Stimulated activated CD8-positive, alpha-beta memory T cell treated with anti-CD3 and anti-CD28 coated beads, Interleukin-7, amount 100 ng/mL, for 4 hours (primary cell): ENCODE results near the gene SAPCD2.

ENCODE experiments used
- DNase-seq, 2 donors: peaks; one replicate each; pipeline ENCODE4 v3.0.0-alpha.2; 2020; ENCODE audit warnings: low read depth in 2 of 2

Gene SAPCD2

DNA sequence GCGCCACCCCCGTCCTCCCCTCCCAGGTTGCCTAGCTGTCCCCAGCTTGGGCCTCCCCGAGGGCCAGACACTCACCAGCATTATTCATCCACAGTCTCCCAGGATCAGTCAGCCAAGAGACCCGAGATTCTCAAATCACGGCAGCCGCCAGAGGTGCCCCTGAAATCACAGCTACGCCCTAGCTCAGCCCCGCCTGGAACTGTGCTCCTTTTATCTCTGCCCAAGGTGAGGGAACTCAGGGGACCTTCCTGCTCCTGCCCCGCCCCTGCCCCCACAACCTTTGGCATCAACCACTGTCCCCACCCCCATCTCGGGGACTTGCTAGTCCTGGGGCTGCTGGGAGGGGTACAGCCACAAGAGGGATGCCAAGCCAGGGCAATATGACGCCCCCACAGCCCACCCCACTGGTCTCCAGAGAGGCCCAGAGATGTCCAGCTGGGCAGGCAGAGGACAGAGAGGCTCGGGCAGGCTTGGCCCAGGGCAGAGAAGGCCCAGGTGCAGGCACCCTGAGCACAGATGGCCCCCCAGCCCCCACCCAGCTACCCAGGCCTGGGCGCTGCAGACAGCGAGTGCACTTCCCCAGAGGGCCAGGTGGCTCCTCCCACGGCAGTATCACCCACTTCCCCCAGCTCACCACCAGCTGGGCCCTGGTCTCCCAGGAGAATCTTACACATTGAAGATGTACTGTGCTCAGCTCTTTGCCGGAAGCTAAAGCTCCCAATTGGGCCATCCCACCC, 38.3 kb downstream of the SAPCD2 start, which contains the start of gene FUT7:
TSS of gene FUT7 (minus strand) at position 185 of the 737 bp plus-strand sequence. CDS start at position 88, 97 bp downstream.
- DNase-seq = no peak

DNA sequence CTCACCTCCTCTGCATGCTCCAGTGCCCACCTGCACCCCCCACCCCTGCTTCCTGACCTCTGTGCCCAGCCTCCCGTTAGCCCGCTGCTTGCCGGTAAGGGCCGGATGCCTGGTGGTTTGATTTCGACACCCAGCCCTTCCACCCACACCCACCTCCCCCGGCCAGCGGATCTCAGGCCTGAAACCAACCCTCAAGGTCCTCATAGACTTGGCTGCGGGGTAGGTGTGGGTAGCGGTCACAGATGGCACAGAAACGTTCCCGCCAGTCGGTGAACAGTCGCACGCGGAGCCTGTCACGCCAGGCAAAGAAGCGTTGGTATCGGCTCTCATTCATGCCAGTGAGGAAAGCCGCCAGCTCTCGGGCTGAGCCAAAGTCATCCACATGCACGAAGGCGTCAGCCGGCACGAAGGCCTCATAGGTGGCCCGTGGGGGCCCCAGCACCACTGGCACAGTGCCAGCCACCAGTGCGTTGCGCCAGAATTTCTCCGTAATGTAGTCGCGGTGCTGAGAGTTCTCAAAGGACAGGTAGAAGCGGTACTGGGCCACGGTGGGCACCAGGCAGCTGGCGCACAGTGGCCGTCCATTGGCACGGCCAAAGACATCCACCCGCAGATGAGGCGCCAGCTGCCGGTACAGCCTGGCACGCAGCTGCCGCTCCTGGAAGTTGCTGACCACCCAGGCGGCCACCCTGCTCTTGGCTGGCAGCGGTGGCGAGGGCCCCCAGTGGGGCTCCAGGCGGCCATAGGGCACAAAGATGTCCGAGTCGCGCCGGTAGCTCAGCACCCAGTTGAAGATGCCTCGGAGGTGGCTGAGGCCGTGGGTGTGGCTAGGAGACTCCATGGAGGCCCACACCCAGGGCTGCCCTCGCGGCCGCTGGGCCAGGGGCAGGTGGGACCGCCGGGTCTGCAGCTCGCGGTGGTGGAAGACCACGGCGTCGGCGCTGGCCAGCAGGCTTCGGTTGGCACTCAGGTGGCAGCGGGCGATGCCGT, 39.5 kb downstream of the SAPCD2 start:
- DNase-seq = no peak

DNA sequence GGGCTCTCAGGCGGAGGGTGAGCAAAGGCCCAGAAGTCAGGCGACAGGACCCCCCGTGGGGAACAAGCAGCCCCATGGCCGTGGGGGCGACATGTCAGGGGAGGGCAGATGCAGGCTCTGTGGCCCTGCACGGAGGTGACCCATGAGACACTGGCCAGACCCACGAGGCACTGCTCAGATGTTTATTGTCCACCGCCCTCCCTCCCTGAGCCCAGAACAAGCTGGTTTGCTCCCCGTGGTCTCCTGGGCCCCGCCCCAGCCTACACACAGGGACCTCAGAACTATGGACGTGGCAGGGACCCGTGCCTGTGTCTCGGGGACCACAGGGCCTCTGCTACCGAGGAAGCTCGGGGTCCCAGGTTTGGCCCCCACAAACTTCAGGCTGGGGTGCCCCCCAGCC, 40.4 kb downstream of the SAPCD2 start:
- DNase-seq = no peak

DNA sequence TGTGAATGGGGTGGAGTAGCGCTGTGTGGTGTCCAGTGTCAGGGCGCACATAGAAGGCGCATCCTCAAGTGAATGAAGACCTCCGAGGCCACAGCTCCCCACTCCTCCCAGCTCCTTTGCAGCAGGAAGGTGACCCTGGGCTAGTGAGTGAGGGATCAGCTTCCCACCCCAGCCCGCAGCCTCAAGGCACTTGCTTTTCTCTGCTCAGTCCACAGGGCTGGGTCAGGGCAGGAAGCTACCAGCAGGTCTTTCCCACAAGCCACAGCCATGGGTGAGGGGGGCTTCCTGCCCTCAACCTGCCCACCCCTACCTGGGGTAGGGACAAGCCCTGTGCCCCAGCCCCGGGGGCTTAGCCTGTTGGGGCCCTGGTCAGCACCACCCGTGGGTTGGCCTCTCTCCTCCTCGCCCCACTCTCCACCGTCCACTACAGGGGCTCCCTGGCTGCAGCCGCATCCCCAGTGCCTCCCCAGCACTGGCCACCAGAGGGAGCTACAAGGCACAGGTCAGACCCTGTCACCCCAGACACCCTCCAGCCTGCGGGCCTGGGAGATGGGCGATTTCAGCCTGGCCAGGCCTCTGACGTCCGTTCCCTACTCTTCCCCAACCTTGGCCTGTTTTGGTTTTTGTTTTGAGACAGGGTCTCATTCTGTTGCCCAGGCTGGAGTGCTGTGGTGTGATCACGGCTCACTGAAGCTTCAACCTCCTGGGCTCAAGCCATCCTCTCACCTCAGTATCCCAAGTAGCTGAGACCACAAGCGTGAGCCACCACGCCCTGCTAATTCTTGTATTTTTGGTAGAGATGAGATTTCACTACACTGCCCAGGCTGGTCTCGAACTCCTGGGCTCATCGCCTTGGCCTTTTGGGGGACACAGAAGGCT, 41.1 kb downstream of the SAPCD2 start:
- peak in 1 of 2 donors; percentile 50 for DNase-seq

DNA sequence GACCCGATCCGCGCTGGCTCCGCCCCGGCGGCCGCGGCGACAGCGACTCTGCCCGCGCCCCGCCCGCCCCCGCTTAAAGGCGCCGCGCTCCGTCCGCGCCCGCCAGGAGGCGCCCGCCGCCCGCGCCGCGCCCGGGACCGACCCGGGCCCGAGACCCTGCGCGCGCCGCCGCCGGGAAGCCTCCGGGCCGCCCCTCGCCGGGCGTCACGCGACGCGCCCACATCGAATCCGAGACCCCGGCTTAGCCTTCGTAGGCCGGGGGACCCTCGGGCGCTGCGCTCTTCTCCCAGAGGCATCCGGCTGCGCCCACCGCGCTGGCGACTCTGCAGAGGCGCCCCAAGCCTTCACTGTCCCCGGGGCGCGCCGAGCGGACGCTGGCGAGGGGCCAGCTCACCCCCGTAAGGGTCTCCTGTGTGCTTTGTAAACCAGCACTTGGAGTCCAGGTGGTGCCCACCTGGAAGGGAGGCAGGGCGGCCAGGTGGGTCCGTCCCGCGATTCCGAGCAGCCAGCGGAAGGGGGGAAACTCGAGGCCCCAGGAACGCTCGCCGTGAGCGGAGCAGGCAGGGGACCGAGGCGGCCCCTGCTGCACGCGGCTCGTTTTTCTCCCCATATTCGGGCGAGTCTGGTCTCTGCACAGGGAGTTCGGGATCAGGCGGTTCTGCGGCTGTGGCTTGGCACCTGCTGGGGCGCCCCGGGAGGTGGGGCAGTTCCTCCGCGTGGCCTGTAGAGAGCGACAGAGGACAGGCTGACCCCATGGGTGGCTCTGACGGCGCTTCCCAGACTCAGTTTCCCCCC, 41.9 kb downstream of the SAPCD2 start:
- peak in 1 of 2 donors; percentile 67 for DNase-seq

DNA sequence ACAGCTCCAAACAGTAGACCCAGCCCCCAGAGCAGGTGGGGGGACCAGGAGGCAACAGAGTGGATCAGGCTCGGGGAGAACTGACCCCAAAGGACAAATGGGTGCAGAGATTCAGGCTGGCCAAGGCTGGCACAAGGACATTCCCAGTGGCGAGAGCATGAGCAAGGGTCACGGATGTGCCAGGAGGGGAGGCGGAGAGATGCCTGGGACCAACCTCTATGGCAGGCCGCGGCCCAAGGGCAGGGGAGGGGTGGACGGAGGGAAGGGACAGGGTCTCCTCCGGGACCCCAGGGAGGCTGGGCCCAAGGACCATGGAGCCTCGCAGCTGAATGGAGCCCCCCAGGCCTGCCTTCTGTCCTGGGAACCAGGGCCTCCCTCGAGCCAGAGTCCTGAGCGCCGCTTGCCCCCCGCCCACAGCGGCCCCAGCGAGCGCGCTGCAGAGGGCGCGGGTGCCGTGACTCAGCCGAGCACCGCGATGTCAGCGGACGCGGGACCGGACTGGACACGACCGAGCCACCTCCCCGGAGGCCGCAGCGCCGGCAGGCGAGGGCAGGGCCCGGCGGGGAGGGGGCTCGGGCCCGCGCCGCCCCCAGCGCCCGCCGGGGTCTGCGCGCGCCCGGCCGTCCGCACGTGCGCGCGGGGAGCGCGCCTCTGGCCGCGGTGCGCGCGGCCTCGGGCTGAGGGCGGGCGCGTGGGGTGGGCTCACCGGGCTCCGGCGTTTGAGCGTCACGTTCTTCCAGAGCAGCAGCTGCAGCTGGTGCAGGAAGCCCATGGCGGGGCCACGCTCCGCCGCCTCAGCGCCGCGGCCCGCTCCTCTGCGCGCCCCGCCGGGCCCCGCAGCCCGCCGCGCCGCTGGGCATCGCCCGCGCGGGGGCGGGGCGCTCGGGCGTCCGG, 42.7 kb downstream of the SAPCD2 start, which contains the start of gene ABCA2:
TSS of gene ABCA2 (minus strand) at position 869 of the 894 bp plus-strand sequence. CDS start at position 772, 97 bp downstream.
- no peak for DNase-seq

DNA sequence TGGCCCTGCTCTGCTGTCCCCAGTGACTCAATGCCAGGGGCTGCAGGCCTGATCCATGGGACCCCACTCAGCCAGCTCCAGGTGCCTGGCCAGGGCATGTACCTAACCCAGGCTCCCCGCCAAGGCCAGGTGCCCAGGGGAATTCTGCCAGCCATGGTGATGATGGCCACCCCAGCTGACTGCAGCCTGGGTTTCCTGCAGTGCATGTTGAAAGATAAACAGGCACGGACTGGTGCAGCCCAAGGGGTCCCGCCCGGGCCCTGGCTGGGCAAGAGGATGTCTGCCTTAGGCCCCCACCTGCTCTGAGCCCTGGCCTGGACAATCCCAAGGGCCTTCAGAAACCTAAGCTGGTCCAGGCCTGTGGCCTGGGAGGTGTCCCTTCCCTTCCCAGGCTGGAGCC, 43.5 kb downstream of the SAPCD2 start:
- DNase-seq = no peak

DNA sequence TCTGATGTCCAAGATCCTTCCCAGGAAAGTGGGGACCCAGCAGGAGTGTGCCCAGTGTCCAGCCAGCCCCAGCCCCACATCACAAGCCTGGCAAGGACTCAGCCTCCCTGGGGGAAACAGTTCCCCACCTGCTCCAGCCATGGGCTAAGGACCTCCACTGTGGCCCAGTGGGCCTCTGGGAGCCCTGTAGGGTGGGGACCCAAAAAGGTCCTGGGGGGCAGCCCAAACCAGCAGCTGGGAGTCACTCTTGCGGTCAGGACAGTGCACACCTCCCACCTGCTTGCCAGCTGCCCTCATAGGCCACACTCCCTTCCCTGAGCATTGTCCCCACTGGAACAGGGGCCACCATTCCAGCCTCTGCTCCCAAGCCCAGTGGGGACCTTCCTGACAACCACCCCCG, 44.0 kb downstream of the SAPCD2 start:
- DNase-seq = no peak

DNA sequence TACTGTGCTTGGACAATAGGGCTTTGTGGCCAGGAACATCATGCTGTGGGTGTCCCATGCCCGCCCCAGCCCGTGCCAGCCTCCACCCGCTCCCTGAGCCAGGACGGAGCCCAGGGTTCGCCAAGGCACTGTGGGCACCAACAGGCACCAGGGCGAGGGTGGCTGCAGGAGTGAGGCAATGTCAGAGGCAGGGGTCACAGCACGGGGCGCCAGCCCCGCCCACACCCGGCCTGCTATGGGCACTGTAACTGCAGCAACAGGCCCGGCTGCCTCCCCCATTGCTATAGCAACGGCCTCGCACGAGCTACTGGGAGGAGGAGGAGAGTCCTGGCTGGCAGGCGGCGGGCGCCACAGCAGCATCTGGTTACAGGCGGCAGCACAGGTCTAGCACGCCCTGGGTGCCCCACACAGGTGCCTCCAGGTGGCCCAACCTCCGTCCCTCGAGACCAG, 44.8 kb downstream of the SAPCD2 start:
- no peak for DNase-seq

DNA sequence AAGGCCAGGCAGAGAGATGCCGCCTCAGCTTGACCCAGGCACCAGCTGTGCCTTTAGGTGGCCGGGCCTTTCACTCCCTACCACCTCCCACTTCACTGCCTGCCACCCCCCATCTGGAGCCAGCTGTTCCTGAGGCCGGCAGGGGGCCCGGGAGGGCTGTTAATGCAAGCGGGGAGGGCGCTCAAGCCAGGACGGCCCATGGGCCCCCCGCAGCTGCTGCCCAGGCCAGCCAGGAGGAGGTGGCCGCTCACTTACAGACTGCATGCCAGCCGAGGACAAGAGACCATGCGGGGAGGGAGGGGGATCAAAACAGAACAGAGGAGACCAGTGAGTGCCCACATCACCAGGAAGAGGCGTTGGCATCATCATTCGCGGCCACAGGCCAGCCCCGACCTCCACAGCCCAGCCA, 46.8 kb downstream of the SAPCD2 start:
- no peak for DNase-seq

DNA sequence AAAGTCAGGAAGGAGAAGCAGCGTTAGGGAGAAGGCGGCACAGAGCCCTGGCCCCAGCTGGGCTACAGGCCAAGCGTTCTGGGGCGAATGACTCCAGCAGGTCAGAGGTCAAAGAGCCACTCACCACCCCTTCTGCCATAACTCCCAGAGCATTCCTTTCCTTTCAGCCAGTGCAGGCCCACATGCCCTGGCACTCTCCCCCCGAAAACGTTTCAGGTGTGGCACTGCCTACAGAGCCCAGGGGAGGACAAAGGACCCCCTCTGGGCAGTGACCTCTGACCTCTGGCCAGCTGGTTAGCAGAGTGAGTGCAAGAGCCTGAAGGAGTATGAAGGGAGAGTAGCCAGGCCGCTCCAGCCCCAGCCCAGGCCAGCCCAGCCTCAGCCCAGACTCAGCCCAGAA, 47.2 kb downstream of the SAPCD2 start:
- no peak for DNase-seq

DNA sequence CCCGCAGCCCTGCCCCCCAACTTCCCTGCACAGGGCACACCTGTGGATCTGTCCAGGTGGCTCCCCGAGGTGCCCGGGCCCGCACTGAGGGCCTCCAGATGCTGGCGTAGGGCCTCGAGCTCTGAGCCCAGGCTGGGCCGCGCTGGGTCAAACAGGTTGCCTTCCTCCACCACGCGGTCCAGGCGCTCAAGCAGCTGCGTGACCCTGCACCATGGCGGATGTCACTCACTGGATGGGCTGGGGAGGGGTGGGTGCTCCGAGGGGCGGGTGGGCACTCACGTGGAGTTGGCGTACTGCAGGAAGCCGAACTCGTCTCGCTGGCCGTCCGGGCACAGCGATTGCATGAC, 47.7 kb downstream of the SAPCD2 start:
- DNase-seq = no peak

DNA sequence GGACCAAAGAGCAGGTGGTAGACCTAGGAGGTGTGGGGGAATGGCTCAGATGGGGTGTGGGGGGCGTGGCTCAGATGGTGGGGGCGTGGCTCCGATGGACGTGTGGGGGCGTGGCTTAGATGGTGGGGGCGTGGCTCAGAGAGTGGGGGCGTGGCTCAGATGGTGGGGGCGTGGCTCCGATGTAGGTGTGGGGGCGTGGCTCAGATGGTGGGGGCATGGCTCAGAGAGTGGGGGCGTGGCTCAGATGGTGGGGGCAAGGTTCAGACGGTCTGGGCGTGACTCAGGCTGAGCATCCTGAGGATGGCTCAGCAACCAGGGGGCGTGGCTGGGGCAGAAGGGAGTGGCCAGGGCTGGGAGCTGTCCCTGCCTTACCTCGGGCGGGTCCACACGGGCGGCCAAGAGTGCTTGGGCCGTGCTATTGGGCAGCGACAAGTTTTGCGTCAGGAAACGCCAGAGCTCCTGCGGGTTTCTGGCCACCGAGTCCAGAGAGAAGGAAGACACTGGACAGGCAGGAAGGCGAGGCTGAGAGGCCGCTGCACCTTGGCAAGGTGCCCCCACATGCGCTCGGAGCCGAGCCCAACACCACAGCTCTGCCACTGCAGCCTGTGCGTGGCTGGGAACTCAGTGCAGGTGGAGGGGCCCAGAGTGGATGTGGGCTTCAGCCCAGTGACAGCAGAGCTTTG, 48.2 kb downstream of the SAPCD2 start:
- peak; percentile 59 to 64 for DNase-seq

DNA sequence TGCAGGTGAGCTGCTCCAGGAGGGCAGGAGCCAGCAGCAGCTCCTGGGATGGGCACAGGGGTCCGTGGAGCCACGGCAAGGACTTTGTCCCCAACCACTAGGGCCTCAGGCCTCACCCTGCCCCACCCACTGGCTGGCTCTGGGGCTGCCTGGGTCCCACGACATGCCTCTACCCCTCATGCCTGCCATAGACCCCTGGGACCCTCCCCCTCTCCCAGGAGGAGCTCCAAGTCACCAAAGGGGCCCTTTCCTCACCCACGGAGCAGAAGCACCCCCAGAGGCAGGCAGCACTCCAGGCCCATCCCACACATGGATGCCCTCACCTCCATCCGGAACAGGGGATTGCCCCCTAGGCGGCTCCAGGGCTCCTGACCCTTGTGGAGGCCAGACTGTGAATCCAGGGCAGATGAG, 48.8 kb downstream of the SAPCD2 start:
- no peak for DNase-seq

DNA sequence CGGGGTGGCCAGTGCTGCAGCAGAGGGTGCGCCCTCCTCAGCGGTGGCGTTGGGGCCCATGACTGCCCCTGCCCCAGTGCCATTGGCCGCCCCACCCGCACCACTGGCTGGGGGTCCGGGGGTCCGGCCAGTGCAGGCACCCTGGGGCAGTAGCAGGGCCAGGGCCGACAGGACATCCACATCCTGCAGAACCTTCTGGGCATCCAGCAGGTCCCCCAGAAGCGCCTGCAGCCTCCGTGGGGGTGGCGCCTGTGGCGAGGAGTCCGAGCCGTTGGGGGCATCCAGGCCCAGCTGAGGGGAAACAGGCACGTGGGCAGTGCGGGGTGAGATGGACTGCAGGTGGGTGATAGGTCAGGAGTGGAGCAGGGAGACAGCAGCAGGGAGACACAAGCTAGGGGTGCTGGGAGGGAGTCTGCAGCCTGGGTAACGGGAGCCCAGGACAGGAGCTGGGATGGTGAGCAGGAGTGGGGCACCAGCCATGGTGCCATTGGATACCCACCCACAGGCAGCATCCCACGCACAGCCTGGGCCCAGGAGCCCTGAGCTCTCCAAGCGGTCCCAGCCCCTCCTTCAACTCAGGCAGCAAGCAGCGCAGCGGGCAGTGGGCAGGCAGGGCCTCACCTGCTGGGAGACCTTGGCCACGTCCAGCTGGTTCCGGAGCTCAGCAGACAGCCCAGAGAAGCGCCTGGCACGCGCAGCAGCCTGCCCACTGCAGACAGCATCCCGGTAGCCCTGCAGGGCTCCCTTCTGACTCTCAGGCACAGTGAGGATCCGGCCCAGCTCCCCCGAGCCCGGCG, 49.4 kb downstream of the SAPCD2 start:
- no peak for DNase-seq

DNA sequence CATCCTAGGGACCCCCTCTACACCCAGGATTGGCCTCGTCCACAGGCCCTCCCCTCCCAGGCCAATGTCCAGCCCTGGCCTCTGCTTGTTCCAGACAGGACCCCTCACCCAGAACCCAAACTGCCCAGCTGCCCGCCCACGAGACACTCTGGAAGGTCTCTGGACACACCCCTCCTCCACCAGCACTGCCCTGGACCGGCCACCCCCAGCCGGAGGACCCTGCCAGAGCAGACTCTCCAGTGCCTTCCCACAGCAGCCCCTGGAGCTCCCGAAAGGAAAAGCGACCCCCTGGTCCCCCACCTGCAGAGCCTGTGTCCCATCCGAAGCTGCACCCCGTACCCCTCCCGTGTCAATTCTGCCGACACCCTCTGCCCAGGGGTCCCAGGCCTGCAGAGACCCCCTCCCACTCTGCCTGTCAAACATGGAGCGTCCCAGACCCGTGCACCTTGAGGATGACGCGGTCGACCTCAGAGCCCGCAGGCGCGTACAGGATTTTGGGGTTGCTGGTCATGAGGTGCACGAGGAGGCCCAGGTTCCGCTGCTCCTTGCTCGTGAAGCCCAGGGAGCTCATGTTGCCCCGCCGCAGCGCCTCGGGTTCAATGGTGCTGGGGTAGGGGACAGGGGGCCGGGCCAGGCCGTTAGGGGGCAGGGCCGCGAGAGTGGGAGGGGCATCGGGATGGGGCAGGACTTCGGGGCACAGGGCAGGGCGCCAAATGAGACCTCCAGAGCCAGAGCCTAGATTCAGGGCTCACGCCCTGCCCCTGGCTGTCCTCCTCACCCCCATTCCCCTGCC, 50.3 kb downstream of the SAPCD2 start:
- DNase-seq = no peak

DNA sequence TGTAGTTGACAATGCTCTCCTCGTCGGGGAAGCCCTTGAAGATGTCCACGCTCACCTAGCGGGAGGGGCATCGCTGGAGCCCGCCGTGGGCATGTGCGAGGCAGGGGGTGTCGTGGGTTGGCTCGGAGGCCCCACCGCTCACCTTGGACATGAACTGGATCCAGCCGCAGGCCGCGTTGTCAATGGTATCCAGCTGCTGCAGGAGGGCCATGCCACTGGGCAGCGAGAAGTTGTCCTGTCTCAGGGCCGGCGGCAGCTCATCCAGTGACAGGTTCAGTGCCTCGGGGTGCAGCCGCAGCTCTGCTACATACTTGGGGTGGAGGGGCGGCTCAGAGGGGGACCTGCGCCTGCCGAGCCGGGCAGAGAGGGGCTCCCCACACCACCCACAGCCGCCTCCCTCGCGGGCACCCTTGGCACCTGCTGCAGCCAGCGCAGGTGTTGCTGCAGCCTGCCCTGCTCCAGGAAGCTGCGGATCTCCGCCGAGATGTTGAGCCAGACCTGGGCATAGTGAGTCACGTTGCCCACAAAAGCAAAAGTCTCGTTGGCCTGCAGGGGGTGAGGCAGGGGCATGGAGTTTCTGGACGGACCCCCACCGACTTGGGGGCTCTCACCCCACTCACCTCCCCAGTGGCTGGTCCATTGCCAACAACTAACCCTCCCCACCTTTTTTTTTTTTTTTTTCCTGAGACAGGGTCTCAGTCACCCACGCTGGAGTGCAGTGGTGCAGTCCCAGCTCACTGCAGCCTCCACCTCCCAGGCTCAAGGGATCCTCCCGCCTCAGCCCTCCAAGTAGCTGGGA, 51.4 kb downstream of the SAPCD2 start:
- no peak for DNase-seq
